Esophagus squamous epithelium (tissue), 5 donors: ENCODE data around the gene ARHGEF17. TPM values are rescaled to one million over a fixed set of nuclear protein-coding genes. Genes with fewer than 3 reads are reported as not detected.
A peak's percentile ranks its signal among the peaks of the same experiment; 100 is the strongest.

Experiments used
- DNase-seq: peaks from one replicate; lab custom pipeline; 2025; lab: John Stamatoyannopoulos, UW
- H3K27ac ChIP-seq, 4 donors: fragments of 200-600 bp; sonication (generic); one replicate each; pipeline ENCODE4 v1.5.1; 2016 to 2019; ENCODE audit warnings: mild to moderate bottlenecking in 1 of 4
- H3K27me3 ChIP-seq, 4 donors: fragments of 200-600 bp; sonication (generic); 1 replicate in 3 of 4; 2 replicates in 1 of 4; pipeline versions ENCODE4 v1.5.1 to v1.6.0; 2017 to 2021; ENCODE audit warnings: antibody characterized with exemption in 1 of 4
- H3K36me3 ChIP-seq, 3 donors: fragments of 200-600 bp; sonication (generic); one replicate each; pipeline ENCODE4 v1.5.1; 2016 to 2019
- H3K4me1 ChIP-seq, 3 donors: fragments of 200-600 bp; sonication (generic); one replicate each; pipeline ENCODE4 v1.5.1; 2017 to 2019
- H3K4me3 ChIP-seq, 4 donors: fragments of 200-600 bp; sonication (generic); 1 replicate in 3 of 4; 2 replicates in 1 of 4; pipeline ENCODE4 v1.5.1; 2016 to 2019; ENCODE audit warnings: mild to moderate bottlenecking in 2 of 4, moderate library complexity in 1 of 4
- H3K9me3 ChIP-seq, 3 donors: fragments of 200-600 bp; sonication (generic); one replicate each; pipeline ENCODE4 v1.5.1; 2016 to 2019
- POLR2A ChIP-seq, 4 donors: fragments of 450-650 bp; IDR thresholded peaks; one replicate each; pipeline ENCODE4 v1.6.1; 2017; ENCODE audit warnings: antibody characterized with exemption in 4 of 4, mild to moderate bottlenecking in 4 of 4, moderate library complexity in 3 of 4
- WGBS, 2 donors: methylation state at CpG; one replicate each; pipeline ENCODE4 v1.1.5; 2018; 5-methylcytosine and 5-hydroxymethylcytosine counted together
- intact Hi-C: fragments of 100-400 bp; cut with DNase I; formaldehyde crosslinking; loops from one replicate; pipeline ENCODE4 v1.15.0; 2022
- total RNA-seq, 4 donors: library from RNA; depleted of rRNA; stranded (reverse); fragments of >200 nt; gene quantifications; one replicate each; pipeline ENCODE4 v1.1.0, GENCODE V29; 2016
- TF ChIP-seq, protein P1 (sequence below), 6 experiments: fragments of 450-650 bp in 4 of 6; fragments of 200-600 bp in 2 of 6; sonication (generic) in 2 of 6; IDR thresholded peaks; one replicate each; pipeline ENCODE4 v1.5.1; 2016 to 2019; ENCODE audit warnings: antibody characterized with exemption in 6 of 6, mild to moderate bottlenecking in 4 of 6, moderate library complexity in 4 of 6
- donor health status: DM: yes; HTN: yes; CAD: no.

The ARHGEF17 gene
- total RNA-seq, 4 donors from 2014 or later: 3.2 to 23.1 (median 5.4) TPM

DNA sequence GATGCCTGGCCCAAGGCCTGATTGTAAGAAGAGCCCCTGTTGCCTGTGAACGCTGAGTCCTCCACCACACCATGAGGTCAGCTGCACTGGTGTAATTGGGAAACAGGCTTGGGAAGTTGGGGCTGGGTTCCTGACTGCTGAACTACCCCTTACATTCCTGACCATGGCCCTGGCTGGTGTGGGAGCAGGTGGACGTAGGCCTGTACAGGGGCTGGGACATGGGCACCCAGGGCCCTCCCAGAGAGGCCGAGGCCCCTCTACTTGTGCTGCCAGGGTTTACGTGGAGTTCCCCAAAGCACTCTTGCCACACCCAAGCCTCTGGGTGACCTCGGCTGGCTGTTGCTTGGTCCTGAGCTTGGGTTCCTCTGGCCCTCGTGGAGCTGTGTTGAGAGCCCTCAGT is 73.5 kb downstream of the ARHGEF17 start:
- no peaks in the 10 kb centered on the region for H3K36me3 ChIP-seq
- peaks cover 40 to 93% (median 44%) of the 10 kb centered on the region in 3 donors for H3K4me1 ChIP-seq
- H3K9me3 ChIP-seq: no peaks in the 10 kb centered on the region
- intact Hi-C loops: no loop called here
- no peak overlapping the region for H3K4me3 ChIP-seq
- no peak for TF ChIP-seq POLR2A (IDR thresholded peaks at IDR 0.05)
- TF ChIP-seq, protein P1, sequence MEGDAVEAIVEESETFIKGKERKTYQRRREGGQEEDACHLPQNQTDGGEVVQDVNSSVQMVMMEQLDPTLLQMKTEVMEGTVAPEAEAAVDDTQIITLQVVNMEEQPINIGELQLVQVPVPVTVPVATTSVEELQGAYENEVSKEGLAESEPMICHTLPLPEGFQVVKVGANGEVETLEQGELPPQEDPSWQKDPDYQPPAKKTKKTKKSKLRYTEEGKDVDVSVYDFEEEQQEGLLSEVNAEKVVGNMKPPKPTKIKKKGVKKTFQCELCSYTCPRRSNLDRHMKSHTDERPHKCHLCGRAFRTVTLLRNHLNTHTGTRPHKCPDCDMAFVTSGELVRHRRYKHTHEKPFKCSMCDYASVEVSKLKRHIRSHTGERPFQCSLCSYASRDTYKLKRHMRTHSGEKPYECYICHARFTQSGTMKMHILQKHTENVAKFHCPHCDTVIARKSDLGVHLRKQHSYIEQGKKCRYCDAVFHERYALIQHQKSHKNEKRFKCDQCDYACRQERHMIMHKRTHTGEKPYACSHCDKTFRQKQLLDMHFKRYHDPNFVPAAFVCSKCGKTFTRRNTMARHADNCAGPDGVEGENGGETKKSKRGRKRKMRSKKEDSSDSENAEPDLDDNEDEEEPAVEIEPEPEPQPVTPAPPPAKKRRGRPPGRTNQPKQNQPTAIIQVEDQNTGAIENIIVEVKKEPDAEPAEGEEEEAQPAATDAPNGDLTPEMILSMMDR (IDR thresholded peaks at IDR 0.05): no peak
- H3K27me3 ChIP-seq: no peaks in the 10 kb centered on the region
- 56 to 78% methylated on average over 1 to 4 of the region's 6 CpGs for WGBS, 2 donors
- DNase-seq: no peak
- H3K27ac ChIP-seq: peak overlapping the region in 1 of 4 donors; percentile 82

GRCh38 chr11:73382183-73382582 is 74.1 kb downstream of the ARHGEF17 start:
- intact Hi-C loops: no loop called here
- 78 to 85% methylated on average over 4 to 5 of the region's 7 CpGs for WGBS, 2 donors
- peak overlapping the region in 1 of 4 donors; percentile 82 for H3K27ac ChIP-seq
- no peaks in the 10 kb centered on the region for H3K27me3 ChIP-seq
- H3K9me3 ChIP-seq: no peaks in the 10 kb centered on the region
- H3K4me1 ChIP-seq: peaks cover 41 to 93% (median 44%) of the 10 kb centered on the region in 3 donors
- DNase-seq: no peak
- no peak overlapping the region for H3K4me3 ChIP-seq
- no peaks in the 10 kb centered on the region for H3K36me3 ChIP-seq
- TF ChIP-seq, protein P1 (IDR thresholded peaks at IDR 0.05): no peak
- no peak for TF ChIP-seq POLR2A (IDR thresholded peaks at IDR 0.05)

DNA sequence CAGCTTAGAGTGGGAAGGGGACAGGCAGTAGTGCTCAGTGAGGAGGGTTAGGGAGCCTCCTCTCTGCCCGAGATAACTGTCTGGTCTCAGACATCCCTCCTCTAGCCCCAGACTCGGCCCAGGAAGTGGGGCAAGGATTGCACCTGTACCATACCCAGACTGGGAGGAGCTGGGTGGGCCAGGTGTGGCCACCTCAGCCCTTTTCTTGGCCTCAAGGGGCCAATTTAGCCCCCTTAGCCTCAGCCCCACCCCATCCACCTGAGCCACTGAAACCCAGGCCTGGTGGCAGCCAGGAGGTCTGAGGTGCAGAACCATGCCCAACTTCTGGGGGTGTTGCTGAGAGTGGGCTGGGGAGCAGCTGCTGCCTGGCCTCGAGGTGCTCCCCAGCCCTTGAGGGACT is 74.7 kb downstream of the ARHGEF17 start:
- peak overlapping the region in 1 of 4 donors; percentile 82 for H3K27ac ChIP-seq
- no peaks in the 10 kb centered on the region for H3K27me3 ChIP-seq
- no peak for DNase-seq
- no peak for TF ChIP-seq POLR2A (IDR thresholded peaks at IDR 0.05)
- TF ChIP-seq, protein P1 (IDR thresholded peaks at IDR 0.05): no peak
- H3K4me3 ChIP-seq: no peak overlapping the region
- WGBS, 2 donors: 34% methylated on average over 3 of the region's 3 CpGs; no CpG with 5 or more reads in 1 of the 2 donors
- intact Hi-C loops: no loop called here
- H3K36me3 ChIP-seq: no peaks in the 10 kb centered on the region
- H3K9me3 ChIP-seq: no peaks in the 10 kb centered on the region
- H3K4me1 ChIP-seq: peaks cover 36 to 93% (median 38%) of the 10 kb centered on the region in 3 donors

- WGBS, 2 donors: 45 to 75% methylated on average over 5 to 8 of the region's 9 CpGs
- H3K27ac ChIP-seq: peak overlapping the region in 3 of 4 donors; percentile 10 to 82 (median 26)
- no peaks in the 10 kb centered on the region for H3K36me3 ChIP-seq
- H3K4me1 ChIP-seq: peaks cover 41 to 94% (median 43%) of the 10 kb centered on the region in 3 donors
- no peak overlapping the region for H3K4me3 ChIP-seq
- intact Hi-C loops: no loop called here
- TF ChIP-seq, protein P1 (IDR thresholded peaks at IDR 0.05): no peak
- TF ChIP-seq POLR2A (IDR thresholded peaks at IDR 0.05): no peak
- H3K9me3 ChIP-seq: no peaks in the 10 kb centered on the region
- H3K27me3 ChIP-seq: no peaks in the 10 kb centered on the region
- no peak for DNase-seq
Observed at GRCh38 chr11:73383249-73384124, 75.4 kb downstream of the ARHGEF17 start.

DNA sequence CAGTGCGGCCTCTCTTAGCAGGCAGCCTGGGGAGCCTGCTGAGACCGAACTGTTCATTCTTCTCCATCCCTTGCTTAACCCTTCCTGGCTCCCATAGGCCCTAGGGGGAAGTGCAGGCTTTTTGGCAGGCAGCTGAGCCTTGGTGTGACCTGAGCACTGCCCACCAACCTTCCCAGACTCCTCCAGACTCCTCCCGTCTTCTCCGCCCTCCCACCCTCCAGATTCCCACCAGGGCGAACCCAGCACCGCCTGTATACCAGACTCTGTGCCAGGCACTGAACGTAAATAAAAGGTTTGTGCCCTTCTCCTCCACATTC is 76.0 kb downstream of the ARHGEF17 start:
- peak overlapping the region in 3 of 4 donors; percentile 10 to 82 (median 26) for H3K27ac ChIP-seq
- 84 to 97% methylated on average over 5 of the region's 7 CpGs for WGBS, 2 donors

More for the DNA sequence above, 76.0 kb downstream of the ARHGEF17 start:
- intact Hi-C loops: no loop called here
- TF ChIP-seq, protein P1 (IDR thresholded peaks at IDR 0.05): no peak
- TF ChIP-seq POLR2A (IDR thresholded peaks at IDR 0.05): no peak
- H3K4me3 ChIP-seq: no peak overlapping the region
- no peaks in the 10 kb centered on the region for H3K27me3 ChIP-seq
- H3K9me3 ChIP-seq: no peaks in the 10 kb centered on the region
- H3K4me1 ChIP-seq: peaks cover 47 to 95% (median 49%) of the 10 kb centered on the region in 3 donors
- no peak for DNase-seq
- no peaks in the 10 kb centered on the region for H3K36me3 ChIP-seq
